GM21786 (cell line): ENCODE results near the gene SEZ6L2.
"Not testable (repeated sequence)": the region's sequence is repeated elsewhere in the genome, so short reads cannot be mapped to it uniquely, and the experiment has no call there.

Experiments used
- ATAC-seq: cut with Tn5 transposase; IDR thresholded peaks from one replicate; pipeline ENCODE4 v1.9.1; 2021; ENCODE audit not compliant: unreplicated experiment

SEZ6L2 gene

GRCh38 chr16:29910819-29911675, 11.7 kb upstream of the SEZ6L2 start:
- ATAC-seq: no peak

DNA sequence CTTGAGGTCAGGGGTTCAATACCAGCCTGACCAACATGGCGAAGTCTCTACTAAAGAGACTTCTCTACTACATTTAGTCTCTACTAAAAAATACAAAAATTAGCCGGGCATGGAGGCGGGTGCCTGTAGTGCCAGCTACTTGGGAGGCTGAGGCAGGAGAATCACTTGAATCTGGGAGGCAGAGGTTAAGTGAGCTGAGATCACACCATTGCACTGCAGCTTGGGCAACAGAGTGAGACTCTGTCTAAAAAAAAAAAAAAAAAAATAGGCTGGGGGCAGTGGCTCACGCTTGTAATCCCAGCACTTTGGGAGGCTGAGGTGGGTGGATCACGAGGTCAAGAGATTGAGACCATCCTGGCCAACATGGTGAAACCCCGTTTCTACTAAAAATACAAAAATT, 10.5 kb upstream of the SEZ6L2 start:
- ATAC-seq: not testable (repeated sequence)

DNA sequence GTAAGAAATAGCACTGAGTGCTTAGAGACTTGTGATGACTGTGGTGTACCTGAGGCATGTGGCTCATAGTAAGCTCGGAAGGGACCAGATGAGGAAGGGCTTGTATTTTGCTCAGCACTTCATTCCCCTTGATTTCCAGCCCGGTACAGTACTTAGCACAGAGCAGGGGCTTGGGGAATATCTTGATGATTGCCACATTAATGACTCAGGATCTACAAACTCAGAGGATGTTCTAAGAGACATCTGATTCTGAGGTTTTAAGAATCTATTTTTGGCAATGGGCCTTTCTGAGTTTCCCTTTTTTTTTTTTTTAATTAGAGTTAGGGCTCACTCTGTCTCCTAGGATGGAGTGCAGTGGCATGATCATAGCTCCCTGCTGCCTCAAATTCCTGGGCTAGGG, 10.0 kb upstream of the SEZ6L2 start:
- no peak for ATAC-seq

DNA sequence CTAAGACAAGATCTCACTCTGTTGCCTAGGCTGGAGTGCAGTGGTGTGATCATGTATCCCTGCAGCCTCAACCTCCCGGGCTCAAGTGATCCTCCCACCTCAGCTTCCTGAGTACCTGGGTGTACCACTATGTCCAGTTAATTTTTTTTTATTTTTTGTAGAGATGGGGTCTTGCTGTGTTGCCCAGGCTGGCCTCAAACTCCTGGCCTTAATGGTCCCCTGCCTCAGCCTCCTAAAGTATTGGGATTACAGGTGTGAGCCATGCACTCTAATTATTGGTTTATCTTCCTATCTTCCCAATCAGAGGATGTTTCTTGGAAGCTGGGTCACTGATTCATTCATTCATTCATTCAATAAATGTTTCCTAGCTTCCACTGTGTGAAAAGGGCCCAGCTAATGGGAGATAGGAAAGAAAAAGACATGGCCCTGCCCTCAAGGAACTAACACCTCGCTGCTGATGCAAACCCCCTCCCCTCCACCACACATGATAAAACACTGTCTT, 9.4 kb upstream of the SEZ6L2 start:
- ATAC-seq: no peak

GRCh38 chr16:29907973-29908372, 8.6 kb upstream of the SEZ6L2 start:
- no peak for ATAC-seq

DNA sequence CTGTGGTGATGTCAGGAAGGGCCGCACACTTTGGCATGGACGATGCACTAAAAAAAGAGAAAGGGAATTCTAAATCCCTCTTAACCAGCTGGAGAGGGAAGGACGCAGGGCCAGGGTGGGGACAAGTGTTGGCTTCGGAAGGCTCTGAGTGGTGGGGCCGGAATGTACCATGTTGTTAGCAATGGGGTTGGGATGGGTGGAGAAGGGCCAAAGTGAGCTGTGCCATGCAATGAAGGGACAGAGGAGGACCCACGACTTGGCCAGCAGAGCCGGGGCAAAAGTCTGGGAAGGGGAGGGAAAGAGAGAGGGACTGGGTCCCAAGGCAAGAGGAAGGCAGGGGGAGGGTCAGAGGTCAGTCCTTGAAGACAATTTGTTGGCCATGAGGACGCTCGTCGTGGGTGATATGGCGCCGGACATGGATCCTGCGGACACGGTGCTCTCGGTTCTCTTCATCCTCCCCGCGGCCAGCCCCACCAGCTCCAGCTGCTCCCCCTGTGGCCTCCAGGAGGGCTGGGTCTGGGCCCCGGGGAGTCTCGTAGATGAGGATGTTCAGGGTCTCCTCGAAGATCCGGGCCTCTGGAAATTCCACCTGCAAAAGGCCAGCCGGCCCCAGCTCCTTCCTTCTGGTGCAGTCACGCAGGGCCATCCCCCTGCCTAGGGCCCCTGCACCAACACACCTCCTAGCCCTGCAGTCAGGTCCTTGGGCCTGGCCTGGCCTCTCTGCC, 7.3 kb upstream of the SEZ6L2 start:
- ATAC-seq: no peak

- ATAC-seq: no peak
Observed at GRCh38 chr16:29905668-29906067, 6.3 kb upstream of the SEZ6L2 start.

DNA sequence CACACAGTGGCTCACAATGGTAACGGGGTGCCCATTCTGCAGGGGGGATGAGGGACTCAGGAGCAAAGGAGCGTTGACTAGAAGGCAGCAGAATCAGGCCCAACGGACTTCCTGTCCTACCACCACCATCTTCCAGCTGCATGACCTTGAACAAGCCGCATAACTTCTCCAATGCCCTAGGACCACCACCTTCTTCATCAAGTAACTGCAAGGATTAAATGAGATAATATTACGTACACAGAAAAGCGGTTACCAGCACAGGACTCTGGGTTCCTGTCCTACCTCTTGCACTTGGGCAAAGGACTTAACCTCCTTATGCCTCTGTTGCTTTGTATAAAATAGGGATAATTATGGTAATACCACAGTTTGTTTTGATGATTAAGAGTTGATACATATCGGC, 5.6 kb upstream of the SEZ6L2 start:
- no peak for ATAC-seq

DNA sequence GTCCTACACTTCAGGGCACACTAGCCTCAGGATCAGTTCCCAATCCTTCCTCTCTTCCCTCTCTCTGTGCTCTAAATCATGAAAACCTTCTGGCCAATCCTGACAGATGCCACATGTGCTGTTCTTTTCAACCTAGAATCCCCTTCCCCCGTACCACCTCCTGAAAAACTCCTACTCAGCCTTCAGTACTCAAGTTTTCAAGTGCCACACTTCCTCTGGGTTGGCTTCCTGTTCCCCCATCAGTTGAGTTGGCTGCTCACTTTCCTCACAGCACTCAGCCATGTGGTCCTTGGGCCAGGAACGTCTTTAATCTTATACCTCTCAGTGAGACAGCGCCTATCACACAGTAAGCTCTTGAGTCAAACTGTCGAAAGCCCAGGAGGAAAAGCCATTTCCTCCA, 4.2 kb upstream of the SEZ6L2 start:
- no peak for ATAC-seq

DNA sequence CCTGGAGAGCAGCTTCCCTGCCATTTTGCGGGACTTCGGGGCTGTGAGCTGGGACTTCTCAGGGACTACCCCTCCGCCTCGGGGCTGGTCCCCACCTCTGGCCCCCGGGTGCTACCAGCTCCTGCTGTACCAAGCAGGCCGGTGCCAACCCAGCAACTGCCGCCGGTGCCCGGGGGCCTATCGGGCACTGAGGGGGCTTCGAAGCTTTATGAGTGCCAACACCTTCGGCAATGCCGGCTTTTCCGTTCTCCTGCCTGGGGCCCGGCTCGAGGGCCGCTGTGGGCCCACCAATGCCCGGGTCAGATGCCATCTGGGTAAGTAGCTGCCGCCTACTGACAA, 2.2 kb upstream of the SEZ6L2 start:
- no peak for ATAC-seq

DNA sequence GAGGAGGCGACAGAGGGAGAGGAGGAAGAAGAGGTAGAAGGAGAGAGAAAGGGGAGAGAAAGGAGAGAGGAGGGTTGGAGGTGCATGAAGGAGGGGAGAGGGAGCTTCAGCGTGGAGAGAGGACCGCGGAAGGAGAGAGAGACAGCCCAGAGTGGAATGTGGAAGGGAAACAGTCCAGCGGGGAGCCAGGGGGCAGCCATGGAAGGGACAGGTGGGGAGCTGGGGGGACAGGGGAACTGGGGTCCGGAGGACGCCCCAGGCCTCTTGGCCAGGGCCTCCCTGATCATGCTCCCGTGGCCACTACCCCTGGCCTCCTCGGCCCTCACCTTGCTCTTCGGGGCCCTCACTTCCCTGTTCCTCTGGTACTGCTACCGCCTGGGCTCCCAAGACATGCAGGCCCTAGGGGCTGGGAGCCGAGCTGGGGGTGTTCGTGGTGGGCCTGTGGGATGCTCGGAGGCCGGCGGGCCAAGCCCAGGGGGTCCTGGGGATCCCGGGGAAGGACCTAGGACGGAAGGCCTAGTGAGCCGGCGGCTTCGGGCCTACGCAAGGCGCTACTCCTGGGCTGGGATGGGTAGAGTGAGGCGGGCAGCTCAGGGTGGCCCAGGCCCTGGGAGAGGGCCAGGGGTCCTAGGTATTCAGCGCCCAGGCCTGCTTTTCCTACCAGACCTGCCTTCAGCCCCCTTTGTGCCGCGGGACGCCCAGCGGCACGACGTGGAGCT, 1.7 kb upstream of the SEZ6L2 start:
- ATAC-seq: no peak

DNA sequence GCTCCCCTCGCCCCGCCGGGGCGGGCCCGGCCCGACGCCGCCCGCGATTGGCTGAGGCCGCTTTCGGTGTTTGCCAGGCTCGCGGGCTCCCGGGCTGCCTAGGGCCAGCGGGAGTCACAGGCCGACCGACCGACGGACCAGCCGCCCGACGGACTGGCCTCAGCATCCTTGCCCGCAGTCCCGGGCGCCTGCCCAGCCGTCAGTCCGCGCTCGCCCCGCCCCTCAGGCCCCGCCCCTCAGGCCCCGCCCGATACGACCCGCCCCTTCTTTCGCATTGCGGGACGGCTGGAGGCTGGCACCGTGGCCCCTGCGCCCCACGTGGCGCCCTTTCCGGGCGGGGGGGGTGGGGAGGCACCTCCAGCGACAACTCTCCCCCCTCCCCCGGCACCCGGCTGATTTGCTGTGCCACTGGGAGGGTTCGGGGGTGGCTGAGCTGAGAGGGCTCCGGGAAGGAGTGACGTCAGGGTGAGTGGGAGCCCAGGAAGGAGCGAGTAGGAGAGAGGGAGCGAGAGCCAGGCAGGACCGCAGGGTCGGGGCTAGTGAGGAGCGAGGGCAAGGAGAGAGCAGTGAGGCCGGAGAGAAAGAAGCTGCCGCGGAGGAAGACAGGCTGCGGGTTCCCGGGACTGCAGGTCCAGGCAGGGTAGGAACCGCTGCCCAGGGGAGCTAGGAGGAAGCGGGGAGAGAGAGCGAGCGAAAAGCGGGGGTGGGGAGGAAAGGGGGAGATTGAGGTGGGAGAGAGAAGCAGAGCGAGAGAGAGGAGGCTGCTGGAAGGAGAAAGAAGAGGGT, 945 bp upstream of the SEZ6L2 start, which contains the start of gene ASPHD1:
TSS of gene ASPHD1 (plus strand) at position 387 of the 786 bp plus-strand sequence. CDS start 484 bp downstream, outside the sequence.
- no peak for ATAC-seq

- ATAC-seq: no peak
Observed at GRCh38 chr16:29898804-29899515, 390 bp downstream of the SEZ6L2 start.

- ATAC-seq: no peak
Observed at GRCh38 chr16:29898135-29898803, 1.1 kb downstream of the SEZ6L2 start.

DNA sequence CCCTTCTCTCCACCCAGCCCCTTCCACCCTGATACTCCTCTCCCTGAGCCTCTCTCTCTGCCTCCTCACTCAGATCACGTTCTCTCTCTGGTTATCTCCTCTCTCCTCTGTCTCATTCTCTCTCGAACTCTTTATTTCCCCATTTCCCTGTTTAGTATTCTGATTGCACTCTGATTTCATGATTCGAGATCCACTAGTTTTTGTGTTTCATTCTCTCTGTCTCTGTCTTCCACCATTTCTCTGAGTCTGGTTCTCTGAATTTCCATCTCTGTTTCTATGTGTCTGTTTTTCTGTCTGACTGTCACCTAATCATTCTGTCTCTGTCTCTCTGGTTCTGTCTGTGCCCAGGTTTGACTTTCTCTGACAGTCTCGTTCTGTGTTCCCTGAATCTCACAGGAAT, 2.0 kb downstream of the SEZ6L2 start:
- no peak for ATAC-seq

DNA sequence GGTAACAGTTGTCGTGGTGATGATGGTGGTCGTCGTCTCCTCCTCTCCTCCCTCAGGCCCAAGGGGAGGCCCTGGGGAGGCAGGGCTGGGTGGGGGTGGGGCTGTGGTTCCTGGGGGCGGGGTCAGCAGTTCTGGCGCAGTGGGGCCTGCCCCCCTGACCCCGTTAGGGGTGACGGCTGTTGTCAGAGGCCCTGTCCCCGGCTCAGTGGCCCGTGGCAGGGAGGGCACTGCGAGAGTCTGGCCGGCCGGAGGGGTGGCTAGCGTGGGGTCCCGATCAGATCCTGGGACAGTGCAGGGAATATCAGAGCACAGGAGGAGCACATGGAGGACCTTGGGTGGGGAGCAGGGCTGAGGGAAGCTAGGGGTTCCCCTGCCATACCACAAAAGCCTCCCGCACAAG, 2.5 kb downstream of the SEZ6L2 start:
- ATAC-seq: no peak

DNA sequence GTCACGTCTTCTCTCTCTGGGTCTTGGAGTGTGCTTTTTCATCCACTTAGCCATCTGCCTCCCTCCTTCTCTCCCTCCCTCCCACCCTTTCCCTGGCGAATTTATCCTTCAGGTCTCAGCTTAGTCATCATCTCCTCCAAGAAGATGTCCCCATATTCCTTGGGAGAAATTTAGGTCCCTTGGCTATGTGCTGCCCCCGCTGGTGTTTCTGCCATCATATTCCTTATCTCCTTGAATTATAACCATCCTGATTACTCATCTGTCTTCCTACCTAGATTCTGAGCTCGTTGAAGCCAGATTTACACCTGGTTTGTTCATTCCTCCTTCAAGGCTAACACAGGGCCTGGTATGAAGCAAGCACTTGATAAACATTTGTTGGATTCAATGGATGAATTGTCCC, 5.0 kb downstream of the SEZ6L2 start:
- ATAC-seq: no peak

- ATAC-seq: no peak
Observed at GRCh38 chr16:29893553-29893952, 5.8 kb downstream of the SEZ6L2 start.

GRCh38 chr16:29892458-29892813, 6.9 kb downstream of the SEZ6L2 start:
- no peak for ATAC-seq
